Measurements from ENCODE around the gene SELENOO.

SELENOO gene

GRCh38 chr22:50173311-50173982, 27.4 kb upstream of the SELENOO start:
- no peak for DNase-seq

DNA sequence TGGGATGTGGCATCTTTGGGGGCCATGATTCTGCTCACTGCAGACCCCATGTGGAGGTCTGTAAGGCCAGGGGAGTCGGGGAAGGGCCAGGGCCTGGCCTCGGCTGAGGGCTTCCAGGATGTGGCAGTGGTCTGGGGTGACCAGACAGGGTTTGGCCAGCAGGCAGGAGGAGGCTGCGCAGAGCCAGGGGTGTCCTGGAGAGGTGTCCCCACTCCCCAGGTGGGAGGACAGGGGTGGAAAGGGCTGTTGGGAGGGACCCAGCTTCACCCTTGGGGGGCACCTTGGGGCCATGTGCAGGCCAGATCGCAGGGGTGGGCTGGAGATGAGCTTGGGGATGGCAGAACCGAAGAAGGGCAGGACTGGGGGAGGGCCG, 26.8 kb upstream of the SELENOO start:
- no peak for DNase-seq

- no peak for DNase-seq
These were observed 26.2 kb upstream of the SELENOO start for GRCh38 chr22:50174382-50175190.

DNA sequence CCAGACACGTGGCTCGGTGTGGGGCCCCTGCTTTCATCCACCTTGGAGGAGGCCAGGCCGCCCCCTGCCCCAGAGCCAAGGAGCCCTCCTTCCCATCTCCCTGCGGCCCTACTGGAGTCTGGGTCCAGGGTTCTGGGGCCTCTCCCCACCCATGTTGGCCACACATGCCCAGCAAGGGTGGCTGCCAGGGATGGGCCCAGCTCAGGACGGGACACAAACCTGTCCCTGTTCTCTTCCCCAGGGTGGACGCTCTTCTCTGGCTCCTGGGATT, 25.7 kb upstream of the SELENOO start:
- no peak for DNase-seq

GRCh38 chr22:50175921-50176849, 24.6 kb upstream of the SELENOO start:
- no peak for DNase-seq

- no peak for DNase-seq
These were observed 23.8 kb upstream of the SELENOO start for GRCh38 chr22:50176850-50177536.

DNA sequence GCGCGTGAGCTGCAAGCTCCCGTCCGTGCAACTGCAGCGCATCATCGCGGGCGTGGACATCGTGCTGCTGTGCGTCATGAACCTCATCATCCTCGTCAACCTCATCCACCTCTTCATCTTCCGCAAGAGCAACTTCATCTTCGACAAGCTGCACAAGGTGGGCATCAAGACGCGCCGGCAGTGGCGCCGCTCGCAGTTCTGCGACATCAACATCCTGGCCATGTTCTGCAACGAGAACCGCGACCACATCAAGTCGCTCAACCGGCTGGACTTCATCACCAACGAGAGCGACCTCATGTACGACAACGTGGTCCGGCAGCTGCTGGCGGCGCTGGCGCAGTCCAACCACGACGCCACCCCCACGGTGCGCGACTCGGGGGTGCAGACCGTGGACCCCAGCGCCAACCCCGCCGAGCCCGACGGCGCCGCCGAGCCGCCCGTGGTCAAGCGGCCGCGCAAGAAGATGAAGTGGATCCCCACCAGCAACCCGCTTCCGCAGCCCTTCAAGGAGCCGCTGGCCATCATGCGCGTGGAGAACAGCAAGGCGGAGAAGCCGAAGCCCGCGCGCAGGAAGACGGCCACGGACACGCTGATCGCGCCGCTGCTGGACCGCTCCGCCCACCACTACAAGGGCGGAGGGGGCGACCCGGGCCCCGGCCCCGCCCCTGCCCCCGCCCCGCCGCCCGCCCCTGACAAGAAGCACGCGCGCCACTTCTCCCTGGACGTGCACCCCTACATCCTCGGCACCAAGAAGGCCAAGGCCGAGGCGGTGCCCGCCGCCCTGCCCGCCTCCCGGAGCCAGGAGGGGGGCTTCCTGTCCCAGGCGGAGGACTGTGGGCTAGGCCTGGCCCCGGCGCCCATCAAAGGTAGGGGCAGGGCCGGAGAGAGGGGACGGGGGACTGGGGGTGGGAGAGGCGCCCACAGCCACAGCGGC, 23.0 kb upstream of the SELENOO start:
- no peak for DNase-seq

DNA sequence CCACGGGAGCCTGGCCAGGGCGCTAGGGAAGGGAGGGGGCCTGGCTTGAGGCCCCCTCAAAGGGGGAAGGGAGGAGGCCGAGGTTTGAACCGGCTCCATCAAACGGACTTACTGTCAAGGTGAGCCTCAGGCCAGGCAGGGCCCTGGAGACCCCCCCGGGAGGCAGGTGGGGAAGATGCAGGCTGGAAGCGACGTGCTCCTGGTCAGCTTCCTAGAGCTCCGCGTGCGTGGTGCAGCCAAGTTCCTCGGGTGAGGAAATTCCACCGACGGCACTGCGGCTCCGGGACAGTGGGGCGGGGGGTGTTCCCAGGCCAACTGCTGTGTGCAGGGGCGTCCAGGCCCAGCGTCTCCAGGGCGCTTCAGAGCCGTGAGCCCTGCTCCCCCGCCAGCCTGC, 22.3 kb upstream of the SELENOO start:
- no peak for DNase-seq

- DNase-seq = no peak
These were observed 21.6 kb upstream of the SELENOO start for GRCh38 chr22:50178871-50179869.

DNA sequence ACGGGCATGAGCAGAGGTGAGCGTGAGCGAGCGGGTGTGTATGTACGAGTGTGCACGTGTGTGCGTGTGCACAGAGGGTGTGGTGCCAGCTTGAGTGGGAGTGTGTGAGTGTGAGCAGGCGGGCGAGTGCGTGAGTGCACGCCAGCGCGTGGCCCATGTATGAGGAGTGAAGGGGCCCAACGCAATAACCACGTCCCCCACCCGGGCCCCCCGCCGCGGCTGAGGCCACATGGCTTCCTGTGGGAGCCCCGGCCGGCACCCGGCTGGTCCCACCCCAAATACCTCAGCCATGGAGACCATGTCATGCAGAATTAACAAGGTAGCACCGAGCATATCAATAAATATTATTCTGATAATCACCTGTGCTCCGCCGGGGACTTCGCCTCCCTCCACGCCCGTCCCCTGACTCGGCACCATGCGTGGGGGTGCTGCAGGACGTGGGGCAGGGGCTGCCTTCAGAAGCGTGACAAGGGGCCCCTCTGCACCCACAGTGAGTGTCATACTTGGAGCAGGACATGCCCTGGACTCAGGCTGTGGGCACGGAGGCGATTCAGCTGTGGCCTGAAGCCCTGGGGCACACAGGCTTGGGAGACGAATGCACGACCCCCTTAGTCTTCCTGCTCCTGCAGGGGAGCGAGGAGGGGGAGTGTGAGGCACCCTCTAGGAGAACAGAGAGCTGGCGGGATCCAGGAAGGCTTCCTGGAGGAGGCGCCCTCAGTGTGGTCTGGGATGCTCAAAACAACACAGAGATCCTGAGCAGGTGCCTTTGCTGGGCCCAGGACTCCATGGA, 20.7 kb upstream of the SELENOO start:
- DNase-seq = no peak

- DNase-seq = no peak
These were observed 19.9 kb upstream of the SELENOO start for GRCh38 chr22:50180727-50181521.

DNA sequence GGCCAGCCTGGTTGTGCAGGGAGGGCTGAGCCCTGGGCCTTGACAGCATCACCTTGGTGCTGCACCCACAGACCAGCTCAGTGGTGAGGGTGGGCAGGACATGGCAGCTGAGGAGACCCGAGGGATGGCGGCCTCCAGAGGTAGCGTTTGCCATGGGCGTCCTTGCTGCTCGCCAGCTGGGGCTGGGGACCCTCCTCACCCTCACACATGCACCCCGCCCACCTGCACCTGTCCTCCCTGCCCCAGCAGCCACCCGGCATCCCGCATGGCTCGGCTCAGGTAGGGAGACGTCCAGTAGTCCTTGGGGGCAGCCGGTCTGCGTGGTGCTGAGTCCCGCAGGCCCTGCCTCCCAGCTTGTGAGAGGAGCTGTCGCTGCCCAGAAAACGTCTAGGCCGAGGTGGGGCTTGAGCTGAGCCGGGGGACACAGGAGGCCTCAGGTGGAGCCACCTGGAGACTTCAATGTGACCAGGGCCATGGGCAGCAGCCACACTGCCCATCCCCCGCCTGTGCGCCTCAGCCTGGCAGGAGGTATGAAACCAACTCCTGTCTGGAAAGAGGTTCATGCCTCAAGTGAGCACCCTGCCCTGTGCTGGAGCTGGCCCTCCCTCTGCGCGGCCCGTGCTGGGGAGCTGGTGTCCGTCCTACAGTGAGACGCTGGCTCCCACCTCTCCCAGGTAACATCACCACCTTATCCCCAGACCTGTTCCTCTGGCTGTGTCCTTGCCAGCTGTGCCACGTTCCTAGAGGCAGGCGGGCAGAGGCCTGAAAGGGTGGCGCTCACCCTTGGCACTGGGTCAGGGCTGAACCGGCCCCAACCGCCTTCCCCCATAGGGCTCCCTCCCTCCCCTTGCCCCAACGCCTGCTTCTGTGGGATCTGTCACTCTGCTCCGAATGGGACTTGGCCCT, 18.4 kb upstream of the SELENOO start:
- DNase-seq = no peak

DNA sequence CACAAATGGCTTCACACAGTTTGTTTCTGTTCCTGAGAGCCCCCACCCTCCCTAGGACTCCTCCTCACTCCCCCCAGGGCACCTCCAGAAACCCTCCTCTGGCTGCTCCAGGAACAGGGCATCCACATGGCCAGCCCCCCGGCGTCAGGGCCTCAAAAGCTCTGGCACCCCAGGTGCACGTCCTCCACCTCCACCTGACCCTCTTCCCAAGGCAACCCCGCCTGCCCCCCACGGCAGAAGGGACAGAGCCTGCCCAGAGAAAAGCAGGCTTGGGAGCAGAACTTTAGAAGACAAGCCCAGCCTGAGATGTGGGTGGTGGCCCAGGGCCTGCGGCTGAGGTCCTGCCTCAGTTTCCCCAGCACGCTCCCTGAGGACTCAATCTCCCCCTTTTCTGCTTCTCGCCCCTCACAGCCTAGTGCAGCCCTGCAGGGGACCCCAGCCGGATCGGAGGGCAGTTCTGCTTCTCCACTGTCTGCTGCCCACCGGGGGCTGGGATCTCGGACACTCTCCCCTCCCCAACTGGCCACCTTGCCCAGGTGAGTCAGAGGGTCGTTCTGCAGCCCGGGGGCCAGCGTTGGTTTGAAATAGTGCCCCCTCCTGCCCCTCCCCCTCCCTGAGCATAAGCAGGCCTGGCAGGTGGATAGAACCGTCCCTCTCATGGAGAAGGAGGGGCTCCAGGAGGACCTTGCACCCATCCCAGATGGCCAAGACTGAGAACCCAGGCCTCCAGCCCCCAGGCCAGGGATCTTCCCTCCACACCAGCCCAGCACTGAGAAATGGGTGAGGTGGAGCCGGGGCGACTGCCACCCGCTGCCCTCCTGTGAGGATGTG, 17.5 kb upstream of the SELENOO start:
- DNase-seq = no peak

GRCh38 chr22:50184004-50184901, 16.6 kb upstream of the SELENOO start:
- no peak for DNase-seq

GRCh38 chr22:50184902-50185374, 15.9 kb upstream of the SELENOO start:
- DNase-seq = no peak
